Measurements from ENCODE around the gene RFESD.

- TF ChIP-seq FOXP2 (optimal IDR thresholded peaks at IDR 0.05; ENCODE audit: borderline replicate concordance, extremely low read depth, extremely low read length, insufficient read depth) (no peak), TAF1 (IDR thresholded peaks at IDR 0.05; ENCODE audit: borderline replicate concordance, insufficient read depth, low read length) (no peak)
- TF ChIP-seq, protein P1, sequence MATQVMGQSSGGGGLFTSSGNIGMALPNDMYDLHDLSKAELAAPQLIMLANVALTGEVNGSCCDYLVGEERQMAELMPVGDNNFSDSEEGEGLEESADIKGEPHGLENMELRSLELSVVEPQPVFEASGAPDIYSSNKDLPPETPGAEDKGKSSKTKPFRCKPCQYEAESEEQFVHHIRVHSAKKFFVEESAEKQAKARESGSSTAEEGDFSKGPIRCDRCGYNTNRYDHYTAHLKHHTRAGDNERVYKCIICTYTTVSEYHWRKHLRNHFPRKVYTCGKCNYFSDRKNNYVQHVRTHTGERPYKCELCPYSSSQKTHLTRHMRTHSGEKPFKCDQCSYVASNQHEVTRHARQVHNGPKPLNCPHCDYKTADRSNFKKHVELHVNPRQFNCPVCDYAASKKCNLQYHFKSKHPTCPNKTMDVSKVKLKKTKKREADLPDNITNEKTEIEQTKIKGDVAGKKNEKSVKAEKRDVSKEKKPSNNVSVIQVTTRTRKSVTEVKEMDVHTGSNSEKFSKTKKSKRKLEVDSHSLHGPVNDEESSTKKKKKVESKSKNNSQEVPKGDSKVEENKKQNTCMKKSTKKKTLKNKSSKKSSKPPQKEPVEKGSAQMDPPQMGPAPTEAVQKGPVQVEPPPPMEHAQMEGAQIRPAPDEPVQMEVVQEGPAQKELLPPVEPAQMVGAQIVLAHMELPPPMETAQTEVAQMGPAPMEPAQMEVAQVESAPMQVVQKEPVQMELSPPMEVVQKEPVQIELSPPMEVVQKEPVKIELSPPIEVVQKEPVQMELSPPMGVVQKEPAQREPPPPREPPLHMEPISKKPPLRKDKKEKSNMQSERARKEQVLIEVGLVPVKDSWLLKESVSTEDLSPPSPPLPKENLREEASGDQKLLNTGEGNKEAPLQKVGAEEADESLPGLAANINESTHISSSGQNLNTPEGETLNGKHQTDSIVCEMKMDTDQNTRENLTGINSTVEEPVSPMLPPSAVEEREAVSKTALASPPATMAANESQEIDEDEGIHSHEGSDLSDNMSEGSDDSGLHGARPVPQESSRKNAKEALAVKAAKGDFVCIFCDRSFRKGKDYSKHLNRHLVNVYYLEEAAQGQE (IDR thresholded peaks at IDR 0.05; ENCODE audit: insufficient read depth in 1 of 2, low read depth in 2 of 2, low read length in 2 of 2), result no peak
Observed at GRCh38 chr5:95684361-95684760, 37.8 kb downstream of the RFESD start.

Data from PFSK-1 (cell line).